B cell (primary cell): ENCODE measurements around the gene LAMA4. TPM values are rescaled to one million over a fixed set of nuclear protein-coding genes. Genes with fewer than 3 reads are reported as not detected.

ENCODE experiments used
- ATAC-seq: fragments of 200-7000 bp; cut with Tn5 transposase; one replicate; pipeline ENCODE4 v1.10.0; 2021; ENCODE audit warnings: low read depth, mild to moderate bottlenecking, moderate number of reproducible peaks, moderate library complexity
- CTCF ChIA-PET: fragments of 350-600 bp; sonication (Branson Sonifier 250); formaldehyde crosslinking; loops from one replicate; lab custom pipeline; 2021; ENCODE audit warnings: antibody characterized with exemption, inconsistent platforms; lab: Charles Lee
- POLR2A ChIA-PET: fragments of 350-600 bp; sonication (Branson Sonifier 250); formaldehyde crosslinking; loops from one replicate; lab custom pipeline; 2021; ENCODE audit warnings: antibody characterized with exemption; lab: Charles Lee
- DNase-seq: peaks from one replicate; pipeline ENCODE4 v3.0.0; 2013
- H2AFZ ChIP-seq: 2 replicates; pipeline ENCODE4 v1.6.1; 2012; ENCODE audit warnings: mild to moderate bottlenecking, low read depth, low read length; ENCODE audit not compliant: insufficient read depth, poor library complexity, severe bottlenecking
- H3K27ac ChIP-seq, 2 donors: 1 replicate in 1 of 2; 2 replicates in 1 of 2; pipeline ENCODE4 v1.5.1; 2012 to 2013; ENCODE audit warnings: low read length in 2 of 2, mild to moderate bottlenecking in 2 of 2, moderate library complexity in 1 of 2
- H3K27me3 ChIP-seq, 4 experiments: fragments of 200-600 bp in 1 of 4; sonication (generic) in 1 of 4; replicated peaks in 1 of 4; 1 replicate in 2 of 4; 2 replicates in 2 of 4; pipeline versions ENCODE4 v1.6.1 to v1.7.0; 2013 to 2016; ENCODE audit warnings: low read length in 3 of 4, mild to moderate bottlenecking in 2 of 4, mixed read lengths in 1 of 4, moderate library complexity in 1 of 4; ENCODE audit not compliant: insufficient read depth in 4 of 4, control insufficient read depth in 3 of 4; ENCODE audit errors: control extremely low read depth in 1 of 4
- H3K36me3 ChIP-seq, 2 experiments: replicated peaks in 1 of 2; 1 replicate in 1 of 2; 2 replicates in 1 of 2; pipeline versions ENCODE4 v1.6.1 to v1.7.1; 2013; ENCODE audit warnings: low read length in 1 of 2; ENCODE audit not compliant: insufficient read depth in 2 of 2, control insufficient read depth in 1 of 2; ENCODE audit errors: control extremely low read depth in 1 of 2, extremely low read depth in 1 of 2
- H3K4me1 ChIP-seq, 2 donors: fragments of 200-600 bp in 1 of 2; sonication (generic) in 1 of 2; 1 replicate in 1 of 2; 2 replicates in 1 of 2; pipeline versions ENCODE4 v1.5.1 to v1.6.1; 2013 to 2017; ENCODE audit warnings: low read length in 2 of 2; ENCODE audit not compliant: control insufficient read depth in 2 of 2, insufficient read depth in 2 of 2
- H3K4me2 ChIP-seq: replicated peaks from 2 replicates; pipeline ENCODE3; 2012; ENCODE audit warnings: mild to moderate bottlenecking, low read depth, low read length; ENCODE audit not compliant: poor library complexity, severe bottlenecking
- H3K4me3 ChIP-seq, 5 experiments: fragments of 200-600 bp in 1 of 5; sonication (generic) in 1 of 5; 1 replicate in 3 of 5; 2 replicates in 2 of 5; pipeline versions ENCODE4 v1.5.1 to v1.7.0; 2011 to 2016; ENCODE audit warnings: low read length in 4 of 5, mild to moderate bottlenecking in 4 of 5, low read depth in 2 of 5, control low read depth in 1 of 5, moderate library complexity in 1 of 5; ENCODE audit not compliant: insufficient read depth in 1 of 5; ENCODE audit errors: control extremely low read depth in 1 of 5, extremely low read depth in 1 of 5
- H3K79me2 ChIP-seq: fragments of 200-600 bp; sonication (generic); one replicate; pipeline ENCODE4 v1.6.0; 2016; ENCODE audit warnings: low read length; ENCODE audit not compliant: control insufficient read depth, insufficient read depth
- H3K9ac ChIP-seq: fragments of 200-600 bp; sonication (generic); 2 replicates; pipeline ENCODE4 v1.6.1; 2017; ENCODE audit warnings: mild to moderate bottlenecking, low read length, moderate library complexity
- H3K9me3 ChIP-seq, 3 donors: one replicate each; pipeline versions ENCODE4 v1.6.1 to v1.7.1; 2013; ENCODE audit warnings: low read length in 2 of 3; ENCODE audit not compliant: control insufficient read depth in 2 of 3, insufficient read depth in 1 of 3; ENCODE audit errors: control extremely low read depth in 1 of 3
- H4K20me1 ChIP-seq: 2 replicates; pipeline ENCODE4 v1.6.0; 2012; ENCODE audit warnings: mild to moderate bottlenecking, low read length; ENCODE audit not compliant: insufficient read depth, control insufficient read depth, poor library complexity, severe bottlenecking
- H3K27ac Mint-ChIP-seq: one replicate; pipeline ENCODE4 v1.8.0; 2021; ENCODE audit warnings: mixed read lengths
- H3K27me3 Mint-ChIP-seq: one replicate; pipeline ENCODE4 v1.8.0; 2021; ENCODE audit warnings: mixed read lengths
- H3K4me1 Mint-ChIP-seq: one replicate; pipeline ENCODE4 v1.8.0; 2021; ENCODE audit warnings: mixed read lengths
- H3K4me3 Mint-ChIP-seq: one replicate; pipeline ENCODE4 v1.8.0; 2021; ENCODE audit warnings: mixed read lengths
- H3K9me3 Mint-ChIP-seq: one replicate; pipeline ENCODE4 v1.8.0; 2022; ENCODE audit warnings: mixed read lengths; ENCODE audit not compliant: insufficient read depth
- EZH2 ChIP-seq: IDR thresholded peaks from 2 replicates; pipeline ENCODE4 v1.6.1; 2012; ENCODE audit warnings: borderline replicate concordance, low read depth, mild to moderate bottlenecking, moderate library complexity, low read length; ENCODE audit not compliant: insufficient read depth, poor library complexity, severe bottlenecking
- WGBS: methylation state at CpG from one replicate; pipeline ENCODE4 v1.1.5; 2013; ENCODE audit warnings: missing lambda C conversion rate; ENCODE audit not compliant: insufficient coverage; 5-methylcytosine and 5-hydroxymethylcytosine counted together
- intact Hi-C: fragments of 100-400 bp; cut with micrococcal nuclease; formaldehyde crosslinking; loops from one replicate; pipeline ENCODE4 v1.10.0; 2022
- polyA plus RNA-seq: library from polyadenylated mRNA; depleted of rRNA; stranded (reverse); fragments of >200 nt; gene quantifications from 2 replicates; pipeline ENCODE4 v1.2.3, GENCODE V29; 2012
- total RNA-seq, 2 donors: library from RNA; stranded (reverse); fragments of 120-200 nt in 1 of 2; gene quantifications; 1 replicate in 1 of 2; 2 replicates in 1 of 2; pipeline versions ENCODE4 v1.2.3 to v1.2.4, GENCODE V29; 2013 to 2022
- TF ChIP-seq, protein P1 (sequence below): fragments of 200-600 bp; IDR thresholded peaks from one replicate; pipeline ENCODE4 v1.8.0; 2022; ENCODE audit warnings: antibody characterized with exemption, mild to moderate bottlenecking

LAMA4 gene
- total and polyA plus RNA-seq, 2 donors (not counting 1 experiment from before 2014, with no cell fraction given) = not detected

DNA sequence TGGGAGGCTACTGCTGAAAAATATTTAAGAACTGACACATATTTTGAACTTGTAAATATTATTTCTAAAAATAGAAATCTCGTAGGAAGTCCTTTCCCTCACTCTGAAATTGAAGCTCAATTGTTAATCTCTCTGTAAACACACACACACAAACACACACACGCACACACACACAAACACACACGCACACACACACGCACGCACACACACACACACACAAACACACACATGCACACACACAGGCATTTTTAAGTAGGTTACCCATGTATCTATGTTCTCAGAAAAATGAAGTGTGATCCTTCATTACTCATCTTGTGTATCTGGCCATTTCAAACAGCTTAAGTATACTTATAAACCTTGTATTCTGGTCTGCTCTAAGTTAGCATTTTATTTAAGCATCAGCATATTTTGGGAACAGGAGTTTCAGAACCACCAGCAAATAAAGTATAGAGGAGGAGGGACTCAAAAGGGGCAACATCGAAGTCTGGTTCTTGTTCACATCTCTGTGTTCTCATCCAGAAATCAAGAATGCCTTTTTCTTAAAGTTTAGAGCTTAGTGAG lies 188.9 kb downstream of the LAMA4 start:
- no peak overlapping the region for H3K4me2 ChIP-seq
- DNase-seq = no peak
- H3K9ac ChIP-seq = no peak overlapping the region
- no peaks in the 10 kb centered on the region for H3K27me3 ChIP-seq
- H3K9me3 Mint-ChIP-seq = no peaks in the 10 kb centered on the region
- POLR2A ChIA-PET = no interaction called here
- H2AFZ ChIP-seq = no peak overlapping the region
- H3K79me2 ChIP-seq = no peaks in the 10 kb centered on the region
- H3K36me3 ChIP-seq = peaks cover 0 to 1% of the 10 kb centered on the region in 2 experiments
- no peak overlapping the region for H3K27ac ChIP-seq
- intact Hi-C loops = no loop called here
- H3K27ac Mint-ChIP-seq = no peak overlapping the region
- no peak for ATAC-seq
- no peaks in the 10 kb centered on the region for H3K27me3 Mint-ChIP-seq
- CTCF ChIA-PET = no interaction called here
- no peaks in the 10 kb centered on the region for H3K4me1 Mint-ChIP-seq
- WGBS = no CpG with 5 or more reads among the region's 6 CpGs
- H3K4me1 ChIP-seq = no peaks in the 10 kb centered on the region
- H3K4me3 ChIP-seq = no peak overlapping the region
- H4K20me1 ChIP-seq = no peaks in the 10 kb centered on the region
- TF ChIP-seq EZH2 = no peak
- TF ChIP-seq, protein P1, sequence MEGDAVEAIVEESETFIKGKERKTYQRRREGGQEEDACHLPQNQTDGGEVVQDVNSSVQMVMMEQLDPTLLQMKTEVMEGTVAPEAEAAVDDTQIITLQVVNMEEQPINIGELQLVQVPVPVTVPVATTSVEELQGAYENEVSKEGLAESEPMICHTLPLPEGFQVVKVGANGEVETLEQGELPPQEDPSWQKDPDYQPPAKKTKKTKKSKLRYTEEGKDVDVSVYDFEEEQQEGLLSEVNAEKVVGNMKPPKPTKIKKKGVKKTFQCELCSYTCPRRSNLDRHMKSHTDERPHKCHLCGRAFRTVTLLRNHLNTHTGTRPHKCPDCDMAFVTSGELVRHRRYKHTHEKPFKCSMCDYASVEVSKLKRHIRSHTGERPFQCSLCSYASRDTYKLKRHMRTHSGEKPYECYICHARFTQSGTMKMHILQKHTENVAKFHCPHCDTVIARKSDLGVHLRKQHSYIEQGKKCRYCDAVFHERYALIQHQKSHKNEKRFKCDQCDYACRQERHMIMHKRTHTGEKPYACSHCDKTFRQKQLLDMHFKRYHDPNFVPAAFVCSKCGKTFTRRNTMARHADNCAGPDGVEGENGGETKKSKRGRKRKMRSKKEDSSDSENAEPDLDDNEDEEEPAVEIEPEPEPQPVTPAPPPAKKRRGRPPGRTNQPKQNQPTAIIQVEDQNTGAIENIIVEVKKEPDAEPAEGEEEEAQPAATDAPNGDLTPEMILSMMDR = no peak
- no peaks in the 10 kb centered on the region for H3K9me3 ChIP-seq
- no peak overlapping the region for H3K4me3 Mint-ChIP-seq

DNA sequence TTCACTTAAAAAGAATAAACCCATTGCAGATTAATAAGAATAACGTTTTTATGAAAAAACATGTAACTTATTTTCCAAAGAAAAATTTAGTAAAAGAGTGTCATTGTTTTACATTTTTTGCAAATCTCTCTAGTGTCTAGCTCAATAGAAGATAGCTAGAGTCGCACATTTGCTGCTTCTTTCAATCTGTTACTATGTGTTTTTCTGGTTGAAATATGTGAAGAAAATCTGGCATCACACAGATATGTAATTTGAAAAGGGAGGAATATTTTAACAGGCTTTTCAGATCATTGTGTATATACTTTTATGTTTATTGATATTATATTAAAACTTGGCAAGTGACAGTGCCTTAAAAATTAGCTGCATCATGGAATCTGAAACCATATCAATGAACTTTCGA lies 191.4 kb downstream of the LAMA4 start:
- no peak overlapping the region for H2AFZ ChIP-seq
- no peak overlapping the region for H3K4me3 ChIP-seq
- H3K79me2 ChIP-seq = no peaks in the 10 kb centered on the region
- H3K27me3 Mint-ChIP-seq = no peaks in the 10 kb centered on the region
- ChIA-PET CTCF (interaction anchor here (1.0 to 2.0 kb wide), 2 partner anchors 20 to 24 kb away, joined by 3 to 6 read pairs; partner anchors contain the start of genes FAM229B and TUBE1), POLR2A (no interaction called here)
- no peaks in the 10 kb centered on the region for H3K4me1 Mint-ChIP-seq
- DNase-seq = no peak
- H3K9ac ChIP-seq = no peak overlapping the region
- H3K27ac Mint-ChIP-seq = no peak overlapping the region
- H3K9me3 Mint-ChIP-seq = no peaks in the 10 kb centered on the region
- H3K4me2 ChIP-seq = no peak overlapping the region
- no peak overlapping the region for H3K27ac ChIP-seq
- no peak for ATAC-seq
- H3K9me3 ChIP-seq = no peaks in the 10 kb centered on the region
- H3K27me3 ChIP-seq = peaks cover 0 to 8% (median 0%) of the 10 kb centered on the region in 4 experiments
- no CpG with 5 or more reads among the region's 3 CpGs for WGBS
- H3K36me3 ChIP-seq = no peaks in the 10 kb centered on the region
- no peak overlapping the region for H3K4me3 Mint-ChIP-seq
- no peaks in the 10 kb centered on the region for H4K20me1 ChIP-seq
- no peaks in the 10 kb centered on the region for H3K4me1 ChIP-seq
- TF ChIP-seq EZH2 = no peak
- TF ChIP-seq, protein P1 = no peak
- intact Hi-C loops = no loop called here
